GM15510 (cell line): Measurements from ENCODE around the gene ERCC3.

Experiments used
- POLR2A ChIP-seq: IDR thresholded peaks from 3 replicates; pipeline ENCODE4 v1.6.1; 2011; ENCODE audit warnings: borderline replicate concordance; ENCODE audit not compliant: insufficient read length; ENCODE audit errors: extremely low read depth

ERCC3 gene

GRCh38 chr2:127293748-127294562 lies at the start of gene ERCC3:
Gene ERCC3 (minus strand): TSS chr2:127294144. CDS start chr2:127294081, 63 bp downstream.
- peak; percentile 86 for TF ChIP-seq POLR2A

GRCh38 chr2:127343277-127343676 lies 49.3 kb upstream of the ERCC3 start:
- TF ChIP-seq POLR2A: no peak

- no peak for TF ChIP-seq POLR2A
Observed at GRCh38 chr2:127342101-127342500, 48.2 kb upstream of the ERCC3 start.

- TF ChIP-seq POLR2A: no peak
Observed at GRCh38 chr2:127332335-127332734, 38.4 kb upstream of the ERCC3 start.

GRCh38 chr2:127330753-127331152 lies 36.8 kb upstream of the ERCC3 start:
- TF ChIP-seq POLR2A: no peak

- TF ChIP-seq POLR2A: no peak
Observed at GRCh38 chr2:127326289-127326945, 32.5 kb upstream of the ERCC3 start.

GRCh38 chr2:127324635-127325034 lies 30.7 kb upstream of the ERCC3 start:
- TF ChIP-seq POLR2A: no peak

GRCh38 chr2:127321303-127321702 lies 27.4 kb upstream of the ERCC3 start:
- TF ChIP-seq POLR2A: no peak

- no peak for TF ChIP-seq POLR2A
Observed at GRCh38 chr2:127320586-127321275, 26.8 kb upstream of the ERCC3 start.

- TF ChIP-seq POLR2A: no peak
Observed at GRCh38 chr2:127320067-127320466, 26.1 kb upstream of the ERCC3 start.

- TF ChIP-seq POLR2A: no peak
Observed at GRCh38 chr2:127314193-127314988, 20.4 kb upstream of the ERCC3 start.

GRCh38 chr2:127313406-127313805 lies 19.5 kb upstream of the ERCC3 start:
- TF ChIP-seq POLR2A: no peak

- no peak for TF ChIP-seq POLR2A
Observed at GRCh38 chr2:127310980-127311379, 17.0 kb upstream of the ERCC3 start.

- TF ChIP-seq POLR2A: no peak
Observed at GRCh38 chr2:127309468-127309867, 15.5 kb upstream of the ERCC3 start.
